Left colon (tissue), 2 donors: ENCODE data around the gene XRCC2. TPM values are rescaled to one million over a fixed set of nuclear protein-coding genes. Genes with fewer than 3 reads are reported as not detected.
"Not testable (repeated sequence)": the region's sequence is repeated elsewhere in the genome, so short reads cannot be mapped to it uniquely, and the experiment has no call there.

Experiments used
- ATAC-seq: fragments of 200-7000 bp; cut with Tn5 transposase; one replicate; pipeline ENCODE4 v1.9.1; 2020; ENCODE audit warnings: mild to moderate bottlenecking, moderate library complexity
- DNase-seq, 2 donors: peaks; one replicate each; pipeline ENCODE4 v3.0.0-alpha.2; 2020
- intact Hi-C, 2 donors: fragments of 100-400 bp; cut with DNase I in 1 of 2; cut with micrococcal nuclease in 1 of 2; formaldehyde crosslinking; loops; one replicate each; pipeline versions ENCODE4 v1.11.2 to v1.14.0; 2022; cut with DNase I, micrococcal nuclease
- total RNA-seq, 2 donors: library from RNA; stranded (reverse); fragmentation: NEBNext Ultra II Directional; extraction: Animal tissue kit (Norgen Biotek cat#: 25700); gene quantifications; one replicate each; pipeline ENCODE4 v1.2.1, GENCODE V29; 2021
- donor health status: DM: no; HTN: no; CAD: no.
- donor health status: DM: yes; HTN: yes; CAD: no.

Gene XRCC2
- total RNA-seq, 2 donors from 2014 or later, result 0.47 to 1.3 TPM

DNA sequence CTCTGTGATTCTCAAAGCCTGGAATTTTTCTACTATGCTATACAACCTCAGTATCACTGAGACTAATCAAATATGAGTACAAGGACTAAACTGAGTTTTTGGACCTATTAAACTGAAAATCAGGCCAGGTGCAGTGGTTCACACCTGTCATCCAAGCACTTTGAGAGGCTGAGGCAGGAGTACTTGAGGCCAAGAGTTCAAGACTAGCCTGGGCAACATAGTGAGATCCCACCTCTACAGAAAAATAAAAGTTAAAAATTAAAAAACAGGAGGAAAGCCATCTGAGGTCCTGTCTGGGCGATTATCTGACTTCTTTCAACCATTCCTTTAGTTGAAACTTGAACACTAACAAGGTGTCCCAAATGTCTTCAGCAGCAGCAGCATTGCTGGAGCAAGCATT, 7.0 kb downstream of the XRCC2 start:
- DNase-seq (no peak), ATAC-seq (no peak)
- intact Hi-C loops, result no loop called here

DNA sequence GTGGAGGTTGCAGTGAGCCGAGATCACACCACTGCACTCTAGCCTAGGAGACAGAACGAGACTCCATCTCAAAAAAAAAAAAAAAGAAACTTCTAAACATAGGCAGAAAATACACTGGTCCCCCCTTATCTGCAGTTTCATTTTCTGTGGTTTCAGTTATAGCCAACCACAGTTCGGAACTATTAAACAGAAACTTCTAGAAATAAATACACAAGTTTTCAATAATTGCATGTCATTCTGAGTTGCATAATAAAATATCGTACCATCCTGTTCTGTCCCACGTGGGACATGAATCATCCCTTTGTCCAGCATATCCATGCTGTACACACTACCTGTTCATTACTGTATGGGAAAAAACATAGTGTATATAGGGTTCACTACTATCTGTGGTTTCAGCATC, 8.0 kb downstream of the XRCC2 start:
- no peak for ATAC-seq
- intact Hi-C loops, result no loop called here

DNA sequence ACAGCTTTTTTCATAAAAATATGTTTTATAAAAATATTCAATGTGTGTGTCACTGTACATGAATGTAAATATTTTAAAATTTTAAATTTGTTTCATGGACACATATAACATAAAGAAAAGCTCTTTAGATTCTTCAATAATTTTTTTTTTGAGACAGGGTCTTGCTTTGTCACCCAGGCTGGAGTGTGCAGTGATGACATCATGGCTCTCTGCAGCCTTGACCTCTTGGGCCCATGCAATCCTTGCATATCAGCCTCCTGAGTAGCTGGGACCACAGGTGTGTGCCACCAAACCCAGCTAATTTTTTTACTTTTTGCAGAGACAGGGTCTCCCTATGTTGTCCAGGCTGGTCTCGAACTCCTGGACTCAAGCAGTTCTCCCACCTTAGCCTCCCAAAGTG, 9.9 kb downstream of the XRCC2 start:
- ATAC-seq, result no peak
- no peak for DNase-seq
- intact Hi-C loops, result no loop called here

More for the DNA sequence above, 8.0 kb downstream of the XRCC2 start:
- DNase-seq, result no peak

DNA sequence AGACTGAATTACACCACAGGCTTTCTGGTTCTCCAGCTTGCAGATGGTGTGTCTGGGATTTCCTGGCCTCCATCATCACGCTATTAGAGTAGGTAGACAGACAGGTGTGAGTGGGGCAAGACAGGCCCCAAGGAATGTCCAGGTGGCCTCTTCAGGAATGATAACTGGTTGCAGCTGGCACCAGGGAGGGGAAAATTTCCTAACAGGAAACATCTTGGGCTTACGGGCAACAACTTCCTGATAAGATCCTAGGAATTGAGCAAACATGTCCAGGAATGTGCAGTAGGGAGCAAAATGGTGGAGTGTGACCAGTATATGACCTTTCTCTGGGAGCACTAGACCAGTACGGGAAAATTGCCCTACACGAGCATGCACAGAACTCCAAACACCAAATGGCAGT, 11.3 kb downstream of the XRCC2 start:
- DNase-seq (no peak), ATAC-seq (no peak)

DNA sequence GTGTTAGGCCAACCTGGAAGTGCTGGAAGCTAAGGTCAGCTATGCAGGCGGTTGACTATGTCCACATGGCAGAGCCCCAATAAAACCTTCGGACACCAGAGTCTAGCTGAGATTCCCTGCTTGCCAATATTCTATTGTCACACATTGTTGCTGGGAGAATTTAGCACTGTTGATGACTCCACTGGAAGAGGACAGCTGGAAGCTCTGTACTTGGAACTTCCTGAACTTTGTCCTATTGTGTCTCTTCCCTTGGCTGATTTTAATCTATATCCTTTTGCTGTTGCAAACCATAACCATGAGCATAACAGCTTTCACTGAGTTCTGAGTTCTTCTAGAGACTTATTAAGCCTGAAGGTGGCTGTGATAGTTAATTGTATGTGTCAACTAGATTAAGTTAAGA, 12.0 kb downstream of the XRCC2 start:
- ATAC-seq (no peak), DNase-seq (no peak)
- intact Hi-C loops, result no loop called here

More for the DNA sequence above, 11.3 kb downstream of the XRCC2 start:
- intact Hi-C loops, result no loop called here

DNA sequence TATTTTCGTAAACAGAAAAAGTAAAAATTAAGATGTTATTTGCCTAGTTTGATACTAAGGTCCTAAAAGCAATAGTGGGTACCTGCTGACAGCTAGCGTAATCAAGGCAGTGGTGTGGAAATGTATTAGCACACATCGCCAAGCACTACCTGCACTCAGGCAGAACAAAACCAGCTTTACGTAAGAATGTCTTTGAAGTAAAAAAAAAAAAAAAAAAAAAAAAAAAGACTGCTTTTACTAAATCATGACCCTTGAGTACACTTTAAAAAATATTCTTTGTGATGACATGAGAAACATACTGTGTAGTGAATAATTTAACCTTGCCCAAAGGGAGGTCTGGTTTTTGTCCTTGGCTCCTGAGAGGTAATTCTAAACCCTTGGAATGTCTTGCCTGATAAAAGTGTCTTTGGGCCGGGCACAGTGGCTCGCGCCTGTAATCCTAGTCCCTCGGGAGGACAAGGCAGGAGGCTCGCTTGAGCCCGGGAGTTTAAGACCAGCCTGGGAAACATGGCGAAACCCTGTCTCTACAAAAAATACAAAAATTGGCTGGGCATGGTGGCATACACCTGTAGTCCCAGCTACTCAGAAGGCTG, 12.7 kb downstream of the XRCC2 start:
- intact Hi-C loops, result no loop called here
- no peak for DNase-seq
- ATAC-seq, result no peak

DNA sequence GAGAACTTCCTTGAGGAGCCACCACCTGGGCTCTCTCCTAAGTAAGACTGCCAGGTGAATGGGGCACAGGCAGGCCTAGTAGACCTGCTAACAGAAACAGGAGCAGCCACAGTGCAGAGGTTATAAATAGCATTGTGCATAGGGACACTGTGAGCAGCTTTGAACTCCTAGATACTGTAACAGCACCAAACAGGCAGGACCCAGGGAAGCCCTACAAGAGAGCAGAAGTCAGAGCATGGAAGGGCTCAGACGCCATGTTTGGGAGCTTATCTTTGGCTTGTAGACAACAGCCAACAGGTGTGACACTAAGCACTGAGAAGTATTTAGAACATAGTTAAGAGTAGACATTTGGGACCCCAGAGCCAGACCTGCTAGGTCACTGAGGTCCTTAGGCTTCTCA, 14.5 kb downstream of the XRCC2 start:
- no peak for DNase-seq
- intact Hi-C loops, result no loop called here
- no peak for ATAC-seq

DNA sequence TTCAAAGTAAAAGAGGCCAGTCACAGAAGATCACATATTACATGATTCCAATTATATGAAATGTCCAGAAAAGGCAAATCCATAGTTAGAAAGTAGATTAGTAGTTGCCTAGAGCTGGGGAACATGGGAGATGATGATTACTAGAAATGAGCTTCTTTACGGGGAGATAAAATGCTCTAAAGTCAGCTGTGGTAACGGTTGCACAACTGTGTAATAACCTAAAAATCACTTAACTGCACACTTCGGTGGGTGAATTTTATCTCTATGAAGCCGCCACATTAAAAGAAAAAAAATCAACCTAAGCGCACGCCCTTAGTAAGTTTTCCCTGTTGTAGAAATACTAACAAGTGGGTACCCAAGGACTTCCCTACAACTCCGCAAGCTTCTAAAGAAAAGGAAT, 15.9 kb downstream of the XRCC2 start:
- DNase-seq (no peak), ATAC-seq (no peak)
- intact Hi-C loops, result no loop called here

DNA sequence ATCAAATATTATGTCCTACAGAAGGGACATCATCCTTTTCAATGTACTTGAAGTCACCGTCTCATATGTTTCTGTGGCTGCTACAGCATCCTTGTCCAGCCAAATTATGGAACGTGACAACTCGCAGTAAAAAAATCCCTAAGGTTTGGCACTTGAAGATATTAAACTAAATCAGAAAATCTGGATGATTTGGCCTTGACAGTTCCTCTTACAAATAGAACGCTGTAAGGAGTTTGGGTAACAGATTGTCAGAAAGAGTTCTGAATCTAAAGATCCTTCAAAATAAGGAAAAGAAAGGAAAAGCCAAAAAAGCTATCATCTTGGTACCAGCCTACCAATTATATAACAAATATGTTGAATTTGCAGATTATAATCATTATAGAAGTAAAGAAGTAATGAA, 21.0 kb downstream of the XRCC2 start:
- DNase-seq (no peak), ATAC-seq (no peak)
- intact Hi-C loops, result no loop called here

DNA sequence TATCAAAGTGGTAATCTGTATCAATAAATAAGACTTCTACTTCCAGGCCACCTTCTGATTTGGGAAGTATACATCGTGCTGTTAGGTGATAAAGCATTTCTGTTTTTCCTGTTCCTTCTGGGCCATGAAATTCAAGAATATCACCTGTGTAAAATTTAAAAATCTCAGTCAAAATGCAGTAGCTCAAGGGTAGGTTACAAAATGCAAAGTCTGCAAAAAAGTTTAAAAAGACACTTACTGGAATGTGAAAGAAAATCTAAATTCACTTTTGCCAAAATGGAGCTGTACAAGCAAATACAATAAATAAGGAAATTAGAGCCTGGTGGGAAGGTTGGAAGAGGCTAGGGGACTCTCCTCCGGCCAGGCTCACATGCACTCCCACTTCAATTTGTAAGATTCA, 26.7 kb downstream of the XRCC2 start:
- intact Hi-C loops, result no loop called here
- DNase-seq, result no peak
- ATAC-seq, result no peak

DNA sequence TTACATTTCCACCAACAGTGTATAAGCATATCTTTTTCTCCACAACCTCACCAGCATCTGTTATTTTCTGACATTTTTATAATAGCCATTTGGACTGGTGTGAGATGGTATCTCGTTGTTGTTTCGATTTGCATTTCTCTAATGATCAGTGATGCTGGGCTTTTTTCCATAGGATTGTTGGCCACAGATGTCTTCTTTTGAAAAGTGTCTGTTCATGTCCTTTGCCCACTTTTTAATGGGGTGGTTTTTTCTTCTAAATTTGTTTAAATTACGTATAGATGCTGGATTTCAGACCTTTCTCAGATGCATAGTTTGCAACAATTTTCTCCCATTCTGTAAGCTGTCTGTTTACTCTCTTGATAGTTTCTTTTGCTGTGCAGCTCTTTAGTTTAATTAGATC, 28.9 kb downstream of the XRCC2 start:
- intact Hi-C loops, result no loop called here

DNA sequence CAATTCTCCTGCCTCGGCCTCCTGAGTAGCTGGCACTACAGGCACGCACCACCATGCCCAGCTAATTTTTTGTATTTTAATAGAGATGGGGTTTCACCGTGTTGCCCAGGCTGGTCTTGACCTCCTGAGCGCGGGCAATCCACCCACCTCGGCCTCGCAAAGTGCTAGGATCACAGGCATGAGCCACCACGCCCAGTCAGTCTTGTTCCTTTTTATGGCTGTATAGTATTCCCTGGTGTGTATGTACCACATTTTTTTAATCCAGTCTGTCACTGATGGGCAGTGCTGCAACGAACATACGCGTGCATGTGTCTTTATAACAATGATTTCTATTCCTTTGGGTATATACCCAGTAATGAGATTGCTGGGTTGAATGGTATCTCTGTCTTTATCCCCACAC, 29.4 kb downstream of the XRCC2 start:
- ATAC-seq, DNase-seq, intact Hi-C loops: not testable (repeated sequence)

More for the DNA sequence above, 28.9 kb downstream of the XRCC2 start:
- ATAC-seq, result no peak
- no peak for DNase-seq

DNA sequence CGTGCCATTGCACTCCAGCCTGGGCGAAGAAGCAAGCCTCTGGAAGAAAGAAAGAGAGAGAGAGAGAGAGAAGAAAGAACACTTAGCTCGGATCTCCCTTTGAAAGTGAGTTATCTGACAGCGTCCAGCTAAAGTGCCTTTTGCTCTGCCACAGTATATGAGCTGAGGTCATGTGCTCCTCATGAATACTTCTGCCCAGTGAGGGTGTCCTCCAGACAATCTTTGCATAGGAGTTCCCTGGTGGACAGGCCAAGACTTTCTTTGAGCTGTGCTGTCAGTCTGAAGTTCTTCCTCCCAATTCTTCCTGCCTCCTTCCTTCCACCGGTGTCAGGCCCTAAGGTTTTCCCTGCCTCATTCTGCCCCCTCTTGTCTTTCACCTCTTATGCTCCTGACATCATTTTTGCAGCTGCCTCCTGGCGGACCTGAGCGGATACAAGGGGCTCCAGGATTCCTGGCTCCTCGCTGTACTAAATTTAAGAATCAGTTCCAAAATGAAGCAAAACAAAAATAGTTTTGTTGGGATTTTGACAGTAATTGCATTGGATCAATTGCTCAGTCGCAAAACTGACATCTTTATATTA, 31.9 kb downstream of the XRCC2 start:
- DNase-seq (no peak), ATAC-seq (no peak)
- intact Hi-C loops, result no loop called here

DNA sequence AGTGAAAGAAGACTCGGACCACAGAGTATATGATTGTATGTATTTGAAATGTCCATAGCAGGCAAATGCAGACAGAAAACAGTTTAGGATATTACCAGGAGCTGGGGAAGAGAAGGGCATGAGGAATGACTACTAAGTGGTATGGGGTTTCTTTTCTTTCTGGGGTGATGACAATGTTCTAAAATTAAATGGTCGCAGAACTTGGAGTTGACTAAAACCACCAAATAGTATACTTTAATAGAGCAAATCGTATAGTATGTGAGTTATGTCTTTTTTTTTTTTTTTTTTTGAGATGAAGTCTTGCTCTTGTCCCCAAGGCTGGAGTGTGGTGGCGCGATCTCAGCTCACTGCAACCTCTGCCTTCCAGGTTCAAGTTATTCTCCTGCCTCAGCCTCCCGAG, 34.6 kb downstream of the XRCC2 start:
- ATAC-seq (no peak), DNase-seq (no peak)
- intact Hi-C loops, result no loop called here

DNA sequence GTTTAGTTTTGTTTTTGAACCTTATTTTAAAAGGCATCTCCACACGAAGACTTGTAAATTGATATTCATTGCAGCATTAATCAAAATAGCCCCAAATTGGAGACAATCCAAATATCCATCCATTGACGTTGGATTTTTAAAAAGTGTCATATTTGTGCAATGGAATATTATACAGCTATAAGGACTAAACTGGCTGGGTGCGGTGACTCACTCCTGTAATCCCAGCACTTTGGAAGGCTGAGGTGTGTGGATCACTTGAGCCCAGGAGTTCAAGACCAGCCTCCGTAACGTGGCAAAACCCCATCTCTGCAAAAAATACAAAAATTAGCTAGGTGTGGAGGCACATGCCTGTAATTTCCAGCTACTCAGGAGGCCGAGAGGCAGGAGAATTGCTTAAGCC, 35.1 kb downstream of the XRCC2 start:
- intact Hi-C loops, result no loop called here
- DNase-seq (no peak), ATAC-seq (no peak)

DNA sequence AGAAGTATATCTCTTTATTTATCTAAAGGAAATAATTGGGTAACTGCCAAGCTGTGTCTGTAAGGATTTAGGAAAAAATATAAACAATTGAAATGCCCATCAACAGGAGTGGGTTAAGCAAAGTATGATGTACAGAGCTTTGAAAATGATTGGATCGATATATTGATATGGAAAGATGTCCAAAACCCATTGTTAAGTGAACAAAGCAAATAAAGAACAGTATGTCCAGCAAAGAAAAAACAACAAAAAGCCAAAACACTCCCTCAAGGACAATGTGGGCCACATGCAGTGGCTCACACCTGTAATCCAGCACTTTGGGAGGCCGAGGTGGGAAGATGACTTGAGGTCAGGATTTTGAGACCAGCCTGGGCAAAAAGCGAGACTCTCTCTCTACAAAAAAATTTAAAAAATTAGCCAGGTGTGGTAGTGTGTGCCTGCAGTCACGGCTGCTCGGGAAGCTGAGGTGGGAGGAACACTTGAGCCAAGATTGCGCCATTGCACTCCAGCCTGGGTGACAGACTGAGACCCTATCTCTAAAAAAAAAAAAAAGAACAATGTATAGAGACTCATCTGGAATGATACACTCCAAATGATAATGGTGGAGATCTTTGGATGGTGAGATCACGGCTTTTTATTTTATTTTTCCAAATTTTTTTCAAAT, 37.9 kb downstream of the XRCC2 start:
- intact Hi-C loops, result no loop called here
- ATAC-seq (no peak), DNase-seq (no peak)

DNA sequence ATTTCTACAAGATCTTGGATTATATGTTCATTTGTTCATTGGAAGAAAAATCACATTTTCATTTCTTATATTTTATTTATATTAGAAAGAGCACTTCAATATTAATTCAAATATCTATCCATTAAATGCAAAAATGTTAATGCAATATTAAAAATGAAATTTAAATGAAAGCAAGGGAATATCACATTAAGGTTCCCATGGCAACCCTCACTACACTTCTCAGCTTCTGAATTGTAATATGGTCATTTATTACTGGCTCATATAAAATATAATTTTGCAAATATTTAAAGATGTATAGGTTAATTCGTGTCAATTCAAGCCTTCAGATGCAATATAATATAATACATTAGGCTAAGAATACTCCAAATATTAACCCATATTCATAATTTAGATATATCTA, 38.8 kb downstream of the XRCC2 start:
- no peak for DNase-seq
- intact Hi-C loops, result no loop called here
- no peak for ATAC-seq

DNA sequence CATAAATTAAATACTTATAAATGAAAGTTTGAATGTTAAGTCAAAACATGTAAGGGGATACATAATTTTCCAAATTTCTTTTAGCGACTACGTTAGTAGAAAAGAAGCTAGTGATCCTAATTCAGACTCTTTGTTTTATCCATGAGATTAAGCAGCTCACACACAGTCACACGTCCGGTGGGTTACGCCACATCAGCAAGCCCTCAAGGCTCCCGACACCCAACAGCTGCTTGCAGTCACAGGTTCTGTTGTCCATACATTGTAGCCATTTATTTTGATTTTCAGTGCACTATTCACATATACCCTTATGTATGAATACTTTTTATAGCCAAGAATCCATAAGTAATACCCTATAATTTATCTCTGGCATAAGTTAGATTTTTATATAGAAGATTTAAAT, 39.5 kb downstream of the XRCC2 start:
- intact Hi-C loops, result no loop called here
- ATAC-seq, result no peak
- no peak for DNase-seq

DNA sequence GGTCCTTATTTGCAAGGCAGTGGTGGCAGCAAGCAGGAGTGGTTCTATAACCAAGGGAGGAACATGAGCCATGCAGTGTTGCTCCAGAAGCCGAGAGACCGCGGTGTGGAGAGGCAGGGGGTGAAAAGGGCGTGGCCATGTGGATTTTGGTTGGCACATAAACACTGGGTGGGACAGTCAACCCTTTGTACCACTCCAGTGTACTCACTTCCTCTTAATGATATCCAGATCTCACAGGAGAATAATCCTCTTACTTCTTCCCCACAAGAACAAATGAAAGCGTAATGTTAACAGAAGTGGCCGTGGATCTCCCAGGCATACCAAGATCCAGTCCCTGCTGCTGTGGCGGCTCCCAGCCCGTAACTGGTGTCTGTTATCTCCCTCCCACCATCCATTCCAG, 42.4 kb downstream of the XRCC2 start:
- ATAC-seq, result no peak
- DNase-seq, result no peak
- intact Hi-C loops, result no loop called here

DNA sequence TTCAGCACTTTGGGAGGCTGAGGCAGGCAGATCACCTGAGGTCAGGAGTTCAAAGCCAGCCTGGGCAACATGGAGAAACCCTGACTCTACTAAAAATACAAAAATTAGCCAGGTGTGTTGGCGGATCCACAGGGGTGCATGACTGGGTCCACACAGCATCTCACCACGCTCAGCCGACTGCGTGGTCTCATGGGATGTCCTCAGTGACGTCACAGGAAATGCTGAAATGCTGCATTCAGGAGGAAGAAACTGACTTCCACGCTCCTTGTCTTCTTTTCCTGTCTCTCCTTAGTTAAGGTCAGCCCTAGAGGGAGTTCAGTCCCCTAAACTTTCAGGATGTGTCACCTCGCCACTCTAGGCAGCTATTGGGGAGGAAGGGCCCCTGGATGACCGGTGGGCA, 42.9 kb downstream of the XRCC2 start:
- intact Hi-C loops, result no loop called here
- DNase-seq (no peak), ATAC-seq (no peak)

DNA sequence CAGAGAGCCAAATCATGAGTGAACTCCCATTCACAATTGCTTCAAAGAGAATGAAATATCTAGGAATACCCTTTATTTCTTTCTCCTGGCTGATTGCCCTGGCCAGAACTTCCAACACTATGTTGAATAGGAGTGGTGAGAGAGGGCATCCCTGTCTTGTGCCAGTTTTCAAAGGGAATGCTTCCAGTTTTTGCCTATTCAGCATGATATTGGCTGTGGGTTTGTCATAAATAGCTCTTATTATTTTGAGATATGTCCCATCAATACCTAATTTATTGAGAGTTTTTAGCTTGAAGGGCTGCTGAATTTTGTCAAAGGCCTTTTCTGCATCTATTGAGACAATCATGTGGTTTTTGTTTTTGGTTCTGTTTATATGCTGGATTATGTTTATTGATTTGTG, 47.2 kb downstream of the XRCC2 start:
- intact Hi-C loops, ATAC-seq, DNase-seq: not testable (repeated sequence)
